AG04450 (cell line): ENCODE measurements around the gene SH2D1B. TPM values are rescaled to one million over a fixed set of nuclear protein-coding genes. Genes with fewer than 3 reads are reported as not detected.

Source experiments
- CTCF ChIA-PET: fragments of 300-600, 350-600 bp; formaldehyde crosslinking; extraction: SDS; loops from one replicate; lab custom pipeline; 2022; ENCODE audit warnings: antibody characterized with exemption, inconsistent platforms; lab: Charles Lee
- POLR2A ChIA-PET: fragments of 350-600 bp; formaldehyde crosslinking; extraction: SDS; loops from one replicate; lab custom pipeline; 2021; ENCODE audit warnings: antibody characterized with exemption, inconsistent platforms; lab: Yijun Ruan, JAX
- DNase-seq: peaks from one replicate; pipeline ENCODE4 v3.0.0-alpha.2; 2011; ENCODE audit warnings: low read depth, low spot score
- H3K27ac ChIP-seq: one replicate; pipeline ENCODE4 v1.5.1; 2012; ENCODE audit warnings: low read depth, low read length, control low read depth
- H3K27me3 ChIP-seq: one replicate; pipeline ENCODE4 v1.6.0; 2012; ENCODE audit warnings: low read length; ENCODE audit not compliant: control insufficient read depth, insufficient read depth
- H3K4me3 ChIP-seq: 2 replicates; pipeline ENCODE4 v1.5.1; 2011; ENCODE audit warnings: mild to moderate bottlenecking, low read depth, low read length, control low read depth
- H3K9me3 ChIP-seq: 2 replicates; pipeline ENCODE4 v1.5.1; 2012; ENCODE audit warnings: low read length; ENCODE audit not compliant: control insufficient read depth, insufficient read depth
- polyA plus RNA-seq: library from polyadenylated mRNA; depleted of rRNA; stranded (reverse); fragments of >200 nt; gene quantifications from 2 replicates; pipeline ENCODE4 v1.2.3, GENCODE V29; 2011
- TF ChIP-seq, protein P1 (sequence below): IDR thresholded peaks from 2 replicates; pipeline ENCODE4 v1.5.1; 2011; ENCODE audit warnings: low read depth, low read length, control low read depth, inconsistent platforms

The SH2D1B gene
- polyA plus RNA-seq, 1 experiment = not detected

DNA sequence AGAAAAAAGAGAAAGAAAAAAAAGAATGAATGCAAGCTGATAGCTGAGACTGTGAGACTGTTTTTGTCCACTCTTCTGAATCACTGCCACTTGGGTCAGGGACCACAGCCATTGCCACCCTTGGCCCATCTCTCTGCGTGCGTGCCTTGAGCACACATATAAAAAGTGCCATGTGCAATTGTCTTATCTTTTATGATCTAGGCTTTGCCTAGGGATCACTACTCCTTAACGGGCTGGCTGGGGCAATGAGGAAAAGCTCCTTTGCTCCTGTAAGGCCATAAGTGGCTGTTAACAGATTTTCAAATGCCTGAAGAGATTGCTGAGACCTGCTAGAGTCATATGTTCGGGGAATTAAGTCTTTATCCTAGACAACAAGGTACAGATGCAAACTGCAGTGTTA lies 43.5 kb downstream of the SH2D1B start:
- Histone ChIP-seq H3K27ac (no peak overlapping the region), H3K9me3 (peaks cover 5% of the 10 kb centered on the region; the same call in 1 of the 2 replicates), H3K4me3 (no peak overlapping the region), H3K27me3 (peaks cover 11% of the 10 kb centered on the region)
- DNase-seq = no peak
- TF ChIP-seq, protein P1, sequence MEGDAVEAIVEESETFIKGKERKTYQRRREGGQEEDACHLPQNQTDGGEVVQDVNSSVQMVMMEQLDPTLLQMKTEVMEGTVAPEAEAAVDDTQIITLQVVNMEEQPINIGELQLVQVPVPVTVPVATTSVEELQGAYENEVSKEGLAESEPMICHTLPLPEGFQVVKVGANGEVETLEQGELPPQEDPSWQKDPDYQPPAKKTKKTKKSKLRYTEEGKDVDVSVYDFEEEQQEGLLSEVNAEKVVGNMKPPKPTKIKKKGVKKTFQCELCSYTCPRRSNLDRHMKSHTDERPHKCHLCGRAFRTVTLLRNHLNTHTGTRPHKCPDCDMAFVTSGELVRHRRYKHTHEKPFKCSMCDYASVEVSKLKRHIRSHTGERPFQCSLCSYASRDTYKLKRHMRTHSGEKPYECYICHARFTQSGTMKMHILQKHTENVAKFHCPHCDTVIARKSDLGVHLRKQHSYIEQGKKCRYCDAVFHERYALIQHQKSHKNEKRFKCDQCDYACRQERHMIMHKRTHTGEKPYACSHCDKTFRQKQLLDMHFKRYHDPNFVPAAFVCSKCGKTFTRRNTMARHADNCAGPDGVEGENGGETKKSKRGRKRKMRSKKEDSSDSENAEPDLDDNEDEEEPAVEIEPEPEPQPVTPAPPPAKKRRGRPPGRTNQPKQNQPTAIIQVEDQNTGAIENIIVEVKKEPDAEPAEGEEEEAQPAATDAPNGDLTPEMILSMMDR = no peak
- ChIA-PET POLR2A (no interaction called here), CTCF (no interaction called here)

DNA sequence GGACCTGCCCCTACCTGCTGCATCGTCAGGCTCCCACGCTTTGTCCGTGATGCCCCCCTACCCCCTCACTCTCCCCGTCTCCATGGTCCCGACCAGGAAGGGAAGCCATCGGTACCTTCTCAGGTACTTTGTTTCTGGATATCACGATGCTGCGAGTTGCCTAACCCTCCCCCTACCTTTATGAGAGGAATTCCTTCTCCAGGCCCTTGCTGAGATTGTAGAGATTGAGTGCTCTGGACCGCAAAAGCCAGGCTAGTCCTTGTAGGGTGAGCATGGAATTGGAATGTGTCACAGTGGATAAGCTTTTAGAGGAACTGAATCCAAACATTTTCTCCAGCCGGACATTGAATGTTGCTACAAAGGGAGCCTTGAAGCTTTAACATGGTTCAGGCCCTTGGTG lies 44.2 kb downstream of the SH2D1B start:
- Histone ChIP-seq H3K4me3 (no peak overlapping the region), H3K27me3 (peaks cover 11% of the 10 kb centered on the region), H3K9me3 (peaks cover 5% of the 10 kb centered on the region; the same call in 1 of the 2 replicates), H3K27ac (no peak overlapping the region)
- TF ChIP-seq, protein P1 = no peak
- POLR2A ChIA-PET = no interaction called here
- CTCF ChIA-PET = no interaction called here
- no peak for DNase-seq

DNA sequence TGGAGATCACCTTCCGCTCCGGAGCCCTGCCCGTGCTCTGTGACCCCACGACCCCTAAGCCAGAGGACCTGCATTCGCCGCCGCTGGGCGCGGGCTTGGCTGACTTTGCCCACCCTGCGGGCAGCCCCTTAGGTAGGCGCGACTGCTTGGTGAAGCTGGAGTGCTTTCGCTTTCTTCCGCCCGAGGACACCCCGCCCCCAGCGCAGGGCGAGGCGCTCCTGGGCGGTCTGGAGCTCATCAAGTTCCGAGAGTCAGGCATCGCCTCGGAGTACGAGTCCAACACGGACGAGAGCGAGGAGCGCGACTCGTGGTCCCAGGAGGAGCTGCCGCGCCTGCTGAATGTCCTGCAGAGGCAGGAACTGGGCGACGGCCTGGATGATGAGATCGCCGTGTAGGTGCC lies 44.9 kb downstream of the SH2D1B start:
- H3K27ac ChIP-seq = no peak overlapping the region
- POLR2A ChIA-PET = no interaction called here
- H3K4me3 ChIP-seq = no peak overlapping the region
- H3K27me3 ChIP-seq = peaks cover 11% of the 10 kb centered on the region
- CTCF ChIA-PET = no interaction called here
- TF ChIP-seq, protein P1 = no peak
- peaks cover 5% of the 10 kb centered on the region; the same call in 1 of the 2 replicates for H3K9me3 ChIP-seq
- no peak for DNase-seq

DNA sequence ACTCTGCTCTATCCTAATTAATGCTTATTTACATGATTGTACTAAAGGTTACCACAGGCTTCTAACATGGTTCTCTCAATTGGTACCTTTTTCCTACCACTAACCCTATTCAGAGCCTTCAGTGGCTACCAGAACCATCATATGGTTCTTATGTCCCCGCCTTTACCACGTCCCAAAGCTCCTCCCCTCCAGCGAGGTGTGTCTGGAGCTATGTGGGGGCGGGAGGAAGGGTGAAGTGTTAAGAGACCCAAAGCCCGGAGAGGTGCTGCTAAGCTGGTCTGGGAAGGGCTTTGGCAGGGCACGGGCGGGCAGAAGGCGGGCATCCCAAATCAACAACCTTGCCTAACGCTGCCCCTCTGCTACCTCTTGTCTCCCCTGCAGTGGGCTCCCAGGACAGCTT lies 45.3 kb downstream of the SH2D1B start:
- Histone ChIP-seq H3K9me3 (peaks cover 5% of the 10 kb centered on the region; the same call in 1 of the 2 replicates), H3K27me3 (peaks cover 11% of the 10 kb centered on the region), H3K27ac (no peak overlapping the region), H3K4me3 (no peak overlapping the region)
- CTCF ChIA-PET = interaction anchor here (1.1 kb wide), 1 partner anchor 10 kb away, joined by 4 read pairs; no protein-coding TSS in a partner anchor
- POLR2A ChIA-PET = no interaction called here
- DNase-seq = no peak
- TF ChIP-seq, protein P1 = no peak

DNA sequence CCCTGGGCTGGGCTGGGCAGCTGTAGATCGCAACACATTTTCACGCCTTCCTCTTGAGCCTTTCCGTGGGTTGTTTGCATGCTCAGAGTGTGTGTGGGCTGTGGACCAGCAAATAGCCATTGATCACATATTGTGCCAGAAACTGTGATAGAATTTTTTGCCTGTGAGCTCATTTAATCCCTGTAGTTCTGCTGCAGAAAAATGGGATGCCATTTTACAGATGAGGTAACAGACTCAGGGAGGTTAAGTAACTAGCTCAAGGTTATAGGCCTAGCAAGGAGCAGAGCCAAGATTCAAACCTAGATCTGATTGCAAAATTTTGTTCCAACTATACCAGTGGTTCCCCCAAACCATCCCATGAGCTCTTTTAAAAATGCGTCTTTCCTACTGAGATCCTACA lies 45.8 kb downstream of the SH2D1B start:
- CTCF ChIA-PET = interaction anchor here (1.1 kb wide), 1 partner anchor 9 kb away, joined by 4 read pairs; no protein-coding TSS in a partner anchor
- Histone ChIP-seq H3K9me3 (peaks cover 5% of the 10 kb centered on the region; the same call in 1 of the 2 replicates), H3K27me3 (peaks cover 11% of the 10 kb centered on the region), H3K4me3 (no peak overlapping the region), H3K27ac (no peak overlapping the region)
- DNase-seq = no peak
- POLR2A ChIA-PET = no interaction called here
- TF ChIP-seq, protein P1 = no peak
